Heart right ventricle (tissue), 16 donors: ENCODE measurements around the gene MANSC4. TPM values are rescaled to one million over a fixed set of nuclear protein-coding genes. Genes with fewer than 3 reads are reported as not detected.

Source experiments
- ATAC-seq, 8 donors: fragments of 200-7000 bp; cut with Tn5 transposase; one replicate each; pipeline ENCODE4 v1.9.1; 2020; ENCODE audit warnings: mild to moderate bottlenecking in 8 of 8, moderate library complexity in 8 of 8, moderate number of reproducible peaks in 1 of 8
- DNase-seq, 2 donors: peaks; one replicate each; pipeline ENCODE4 v3.0.0-alpha.2; 2020
- H3K27ac ChIP-seq, 10 donors: fragments of 200-600 bp; sonication (generic) in 2 of 10; one replicate each; pipeline versions ENCODE4 v1.5.0 to v1.8.0; 2020 to 2022; ENCODE audit warnings: mild to moderate bottlenecking in 3 of 10
- H3K27me3 ChIP-seq, 7 donors: fragments of 200-600 bp; one replicate each; pipeline ENCODE4 v1.8.0; 2021 to 2022; ENCODE audit warnings: mild to moderate bottlenecking in 2 of 7
- H3K36me3 ChIP-seq, 9 donors: fragments of 200-600 bp; sonication (generic) in 1 of 9; one replicate each; pipeline versions ENCODE4 v1.5.0 to v1.8.0; 2020 to 2022; ENCODE audit warnings: mild to moderate bottlenecking in 2 of 9
- H3K4me1 ChIP-seq, 9 donors: fragments of 200-600 bp; sonication (generic) in 1 of 9; one replicate each; pipeline versions ENCODE4 v1.5.0 to v1.8.0; 2020 to 2022; ENCODE audit warnings: mild to moderate bottlenecking in 4 of 9
- H3K4me3 ChIP-seq, 10 donors: fragments of 200-600 bp; sonication (generic) in 2 of 10; one replicate each; pipeline versions ENCODE4 v1.5.0 to v1.8.0; 2020 to 2022; ENCODE audit warnings: mild to moderate bottlenecking in 7 of 10, moderate library complexity in 2 of 10
- H3K9me3 ChIP-seq, 11 donors: fragments of 200-600 bp in 10 of 11; sonication (generic) in 2 of 11; one replicate each; pipeline versions ENCODE4 v1.5.0 to v1.8.0; 2013 to 2022; ENCODE audit warnings: mild to moderate bottlenecking in 2 of 11, control low read depth in 1 of 11, moderate library complexity in 1 of 11
- WGBS, 2 donors: extraction: QIAGEN DNeasy Blood & Tissue Kit; methylation state at CpG; one replicate each; pipeline ENCODE4 v1.1.7; 2013; ENCODE audit warnings: inconsistent platforms in 1 of 2; 5-methylcytosine and 5-hydroxymethylcytosine counted together
- intact Hi-C, 10 donors: fragments of 100-400 bp; cut with DNase I; formaldehyde crosslinking; loops; one replicate each; pipeline versions ENCODE4 v1.11.1 to v1.14.2; 2022
- long read RNA-seq, 3 donors: library from polyadenylated mRNA; unstranded; transcript quantifications; one replicate each; pipeline ENCODE4 v2.0.0, GENCODE V29; 2020 to 2021
- polyA plus RNA-seq, 2 donors: library from polyadenylated mRNA; stranded (reverse); fragments of 200-250 nt; gene quantifications; one replicate each; pipeline ENCODE4 v1.2.3, GENCODE V29; 2013
- total RNA-seq, 10 donors: library from RNA; stranded (reverse); fragmentation: NEBNext Ultra II Directional in 3 of 10; extraction: Animal tissue kit (Norgen Biotek cat#: 25700) in 3 of 10; gene quantifications; one replicate each; pipeline versions ENCODE4 v1.2.1 to v1.2.4, GENCODE V29; 2021 to 2023
- TF ChIP-seq, protein P1 (sequence below), 9 donors: fragments of 200-600 bp; sonication (generic) in 2 of 9; IDR thresholded peaks; one replicate each; pipeline versions ENCODE4 v1.5.0 to v1.8.0; 2021 to 2022; ENCODE audit warnings: antibody characterized with exemption in 9 of 9, mild to moderate bottlenecking in 5 of 9, moderate library complexity in 1 of 9
- donor health status: Arrhythmogenic right ventricular cardiomyopathy.
- donor health status: ischemic (EF 13 %, LVEDD 7.1; RV severe dilation, severe dysfunction).
- donor health status: healthy with polysubstance abuse.
- donor health status: DM: no; HTN: yes; CAD: no.
- donor health status: DM: no; HTN: no; CAD: no.
- donor health status: ischemic (EF 25% LVEDD 6.9; RV normal size, moderate dysfunction).
- donor health status: ischemic (EF 25% LVEDD 5.7; RV mildly dilated, moderate dysfunction).
- donor health status: healthy.
- donor health status: DM: yes; HTN: yes; CAD: no.
- donor health status: Ischemic cardiomyopathy.
- donor health status: ischemic (EF 35%, LVEDD 5.7; RV mildly dilated, moderate dysfunction).
- donor health status: nonischemic (EF 11% LVEDD 7.7; RV severe dilation, severe dysfunction).
- donor health status: DM: yes; HTN: yes; CAD: no.
- donor health status: PGD.
- donor health status: ischemic (EF 29% LVEDD 5.4; RV normal size, mild dysfunction).
- donor health status: nonischemic (EF 23%, LVEDD 6.1; RV moderate dilation, normal function).

Gene MANSC4
- not detected for total RNA-seq
- not detected for polyA plus RNA-seq
- long read RNA-seq, donor 1, result 0 reads
- long read RNA-seq, donor 2, result 0 reads
- long read RNA-seq, donor 3, result 0 reads

DNA sequence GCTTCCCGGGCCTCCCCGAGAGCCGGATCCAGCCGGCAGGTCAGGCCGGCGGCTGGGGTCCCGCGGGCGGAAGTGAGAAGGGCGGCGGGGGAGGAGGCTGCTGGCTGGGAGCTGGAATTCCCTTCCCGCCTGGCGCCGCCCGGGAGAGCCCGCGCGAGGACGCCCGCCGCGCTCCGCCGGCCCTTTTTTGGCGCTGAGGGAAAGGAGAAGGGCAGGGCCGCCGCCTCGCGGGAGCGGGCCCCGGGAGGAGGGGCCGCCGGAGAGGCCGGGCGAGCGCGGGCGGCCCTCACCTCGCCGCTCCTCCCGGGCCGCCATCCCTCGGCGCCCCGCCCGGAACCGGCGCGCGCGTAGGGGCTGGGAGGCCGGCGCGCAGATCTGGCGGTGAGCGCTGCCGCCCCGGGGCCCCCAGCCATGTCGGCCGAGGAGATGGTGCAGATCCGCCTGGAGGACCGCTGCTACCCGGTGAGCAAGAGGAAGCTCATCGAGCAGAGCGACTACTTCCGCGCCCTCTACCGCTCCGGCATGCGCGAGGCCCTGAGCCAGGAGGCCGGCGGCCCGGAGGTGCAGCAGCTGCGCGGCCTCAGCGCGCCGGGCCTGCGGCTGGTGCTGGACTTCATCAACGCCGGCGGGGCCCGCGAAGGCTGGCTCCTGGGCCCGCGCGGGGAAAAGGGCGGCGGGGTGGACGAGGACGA lies at the start of gene MANSC4, which contains the start of gene KLHL42:
Gene MANSC4, minus strand, starts transcription at position 317 of the 692 bp plus-strand sequence. CDS start 8,960 bp downstream, outside the sequence.
Gene KLHL42, plus strand, starts transcription at position 314 of the 692 bp plus-strand sequence. Its CDS starts 98 bp downstream, at position 412.
- DNase-seq (peak; percentile 74 to 78), ATAC-seq (peak; percentile 88 to 96 (median 90))
- no peaks in the 10 kb centered on the region for H3K27me3 ChIP-seq
- WGBS, 2 donors, result 0% methylated on average over 79 to 91 of the region's 92 CpGs
- peak within 1 kb of the TSS; percentile 72 to 95 (median 83) for H3K4me3 ChIP-seq
- no peaks in the 10 kb centered on the region for H3K9me3 ChIP-seq
- TF ChIP-seq, protein P1, sequence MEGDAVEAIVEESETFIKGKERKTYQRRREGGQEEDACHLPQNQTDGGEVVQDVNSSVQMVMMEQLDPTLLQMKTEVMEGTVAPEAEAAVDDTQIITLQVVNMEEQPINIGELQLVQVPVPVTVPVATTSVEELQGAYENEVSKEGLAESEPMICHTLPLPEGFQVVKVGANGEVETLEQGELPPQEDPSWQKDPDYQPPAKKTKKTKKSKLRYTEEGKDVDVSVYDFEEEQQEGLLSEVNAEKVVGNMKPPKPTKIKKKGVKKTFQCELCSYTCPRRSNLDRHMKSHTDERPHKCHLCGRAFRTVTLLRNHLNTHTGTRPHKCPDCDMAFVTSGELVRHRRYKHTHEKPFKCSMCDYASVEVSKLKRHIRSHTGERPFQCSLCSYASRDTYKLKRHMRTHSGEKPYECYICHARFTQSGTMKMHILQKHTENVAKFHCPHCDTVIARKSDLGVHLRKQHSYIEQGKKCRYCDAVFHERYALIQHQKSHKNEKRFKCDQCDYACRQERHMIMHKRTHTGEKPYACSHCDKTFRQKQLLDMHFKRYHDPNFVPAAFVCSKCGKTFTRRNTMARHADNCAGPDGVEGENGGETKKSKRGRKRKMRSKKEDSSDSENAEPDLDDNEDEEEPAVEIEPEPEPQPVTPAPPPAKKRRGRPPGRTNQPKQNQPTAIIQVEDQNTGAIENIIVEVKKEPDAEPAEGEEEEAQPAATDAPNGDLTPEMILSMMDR (IDR thresholded peaks at IDR 0.05), result peak in 4 of 9 donors; percentile 14 to 32 (median 22)
- peaks cover 0 to 35% (median 28%) of the 10 kb centered on the region in 9 donors for H3K4me1 ChIP-seq
- H3K36me3 ChIP-seq, result peaks cover 0 to 8% (median 0%) of the 10 kb centered on the region in 9 donors
- intact Hi-C loops, result no loop called here
- H3K27ac ChIP-seq, result peak within 1 kb of the TSS; percentile 70 to 94 (median 89)

GRCh38 chr12:27828196-27828595 lies 48.2 kb upstream of the MANSC4 start:
- ATAC-seq (no peak), DNase-seq (no peak)
- H3K4me3 ChIP-seq, result no peak overlapping the region
- no peaks in the 10 kb centered on the region for H3K4me1 ChIP-seq
- 92 to 94% methylated on average over 3 of the region's 3 CpGs for WGBS, 2 donors
- no peaks in the 10 kb centered on the region for H3K36me3 ChIP-seq
- H3K27ac ChIP-seq, result no peak overlapping the region
- no peaks in the 10 kb centered on the region for H3K9me3 ChIP-seq
- H3K27me3 ChIP-seq, result peaks cover 0 to 7% (median 0%) of the 10 kb centered on the region in 7 donors
- TF ChIP-seq, protein P1 (IDR thresholded peaks at IDR 0.05), result no peak
- intact Hi-C loops, result loop anchor here in 1 of 10 donors (10.0 kb wide), 1 partner anchor 117 kb away; no protein-coding TSS in a partner anchor

- no peak overlapping the region for H3K27ac ChIP-seq
- TF ChIP-seq, protein P1 (IDR thresholded peaks at IDR 0.05), result no peak
- DNase-seq (no peak), ATAC-seq (no peak)
- intact Hi-C loops, result loop anchor here in 1 of 10 donors (10.0 kb wide), 1 partner anchor 119 kb away; no protein-coding TSS in a partner anchor
- peaks cover 0 to 8% (median 0%) of the 10 kb centered on the region in 9 donors for H3K4me1 ChIP-seq
- peaks cover 0 to 7% (median 0%) of the 10 kb centered on the region in 7 donors for H3K27me3 ChIP-seq
- WGBS, 2 donors, result 82 to 87% methylated on average over 1 of the region's 1 CpG
- no peaks in the 10 kb centered on the region for H3K36me3 ChIP-seq
- no peaks in the 10 kb centered on the region for H3K9me3 ChIP-seq
- no peak overlapping the region for H3K4me3 ChIP-seq
Measured at GRCh38 chr12:27826076-27826475, 46.0 kb upstream of the MANSC4 start.

GRCh38 chr12:27824126-27824842 lies 44.2 kb upstream of the MANSC4 start:
- intact Hi-C loops, result loop anchor here in 5 of 10 donors (5.0 to 10.0 kb wide), 3 partner anchors 87 to 121 kb away; no protein-coding TSS in a partner anchor
- 48 to 56% methylated on average over 12 of the region's 12 CpGs for WGBS, 2 donors

More at GRCh38 chr12:27824126-27824842, 44.2 kb upstream of the MANSC4 start:
- Histone ChIP-seq H3K27ac (no peak overlapping the region), H3K27me3 (peaks cover 0 to 7% (median 0%) of the 10 kb centered on the region in 7 donors), H3K9me3 (peaks cover 0 to 2% (median 0%) of the 10 kb centered on the region in 11 donors), H3K4me3 (no peak overlapping the region), H3K36me3 (no peaks in the 10 kb centered on the region), H3K4me1 (peaks cover 0 to 14% (median 0%) of the 10 kb centered on the region in 9 donors)
- TF ChIP-seq, protein P1 (IDR thresholded peaks at IDR 0.05), result no peak
- DNase-seq (no peak), ATAC-seq (no peak)
